ENCODE measurements around the gene PIK3C2B.

GRCh38 chr1:204511366-204511765 is 16.8 kb upstream of the PIK3C2B start:
- TF ChIP-seq SUZ12 (IDR thresholded peaks at IDR 0.05) (no peak), SP1 (IDR thresholded peaks at IDR 0.05) (no peak), FOXK2 (IDR thresholded peaks at IDR 0.05) (no peak), FOXA1 (IDR thresholded peaks at IDR 0.05) (no peak), LEF1 (IDR thresholded peaks at IDR 0.05; ENCODE audit: borderline replicate concordance) (no peak), TARDBP (IDR thresholded peaks at IDR 0.05) (no peak), FOXM1 (IDR thresholded peaks at IDR 0.05; ENCODE audit: borderline replicate concordance) (no peak), ARNT (IDR thresholded peaks at IDR 0.05) (no peak), BHLHE40 (IDR thresholded peaks at IDR 0.05; ENCODE audit: borderline replicate concordance) (no peak), L3MBTL2 (conservative IDR thresholded peaks at IDR 0.05) (no peak)
